Panc1 (cell line): Measurements from ENCODE around the gene DOCK1. TPM values are rescaled to one million over a fixed set of nuclear protein-coding genes. Genes with fewer than 3 reads are reported as not detected.

Source experiments
- ATAC-seq: fragments of 200-7000 bp; cut with Tn5 transposase; 2 replicates; pipeline ENCODE4 v1.9.1; 2020; ENCODE audit warnings: mild to moderate bottlenecking, moderate library complexity
- BruUV-seq: library from RNA; stranded (reverse); fragments of 400-500 nt; replicated peaks from 2 replicates; lab custom pipeline; 2021; lab: Mats Ljungman, UMichigan
- CTCF ChIA-PET: fragments of 300-600 bp; sonication (Branson Sonifier 250); formaldehyde crosslinking; loops from one replicate; lab custom pipeline; 2022; ENCODE audit warnings: antibody characterized with exemption; lab: Charles Lee
- POLR2A ChIA-PET: fragments of 300-600 bp; sonication (Branson Sonifier 250); formaldehyde crosslinking; loops from one replicate; lab custom pipeline; 2022; ENCODE audit warnings: antibody characterized with exemption; lab: Charles Lee
- DNase-seq: peaks from one replicate; pipeline ENCODE4 v3.0.0-alpha.2; 2010; ENCODE audit warnings: low read depth, low spot score
- H3K27ac ChIP-seq: 2 replicates; pipeline ENCODE4 v1.5.1; 2011; ENCODE audit warnings: mild to moderate bottlenecking, low read length, inconsistent platforms
- H3K27me3 ChIP-seq: fragments of 200-500 bp; sonication (Bioruptor generic); 2 replicates; pipeline ENCODE4 v1.6.0; 2014; ENCODE audit warnings: low read length, inconsistent platforms; ENCODE audit not compliant: control insufficient read depth, insufficient read depth
- H3K36me3 ChIP-seq: fragments of 200-500 bp; sonication (Bioruptor generic); 2 replicates; pipeline ENCODE4 v1.5.1; 2014; ENCODE audit warnings: inconsistent platforms, mild to moderate bottlenecking, low read length, moderate library complexity; ENCODE audit not compliant: control insufficient read depth, insufficient read depth
- H3K4me1 ChIP-seq: 2 replicates; pipeline ENCODE4 v1.5.1; 2011; ENCODE audit warnings: inconsistent platforms, mild to moderate bottlenecking, low read length, moderate library complexity; ENCODE audit not compliant: control insufficient read depth, insufficient read depth
- H3K4me3 ChIP-seq, 2 experiments: 2 replicates each; pipeline ENCODE4 v1.5.1; 2011 to 2012; ENCODE audit warnings: low read depth in 2 of 2, low read length in 2 of 2, mild to moderate bottlenecking in 2 of 2, inconsistent platforms in 1 of 2, moderate library complexity in 1 of 2
- H3K9me3 ChIP-seq: fragments of 200-500 bp; sonication (Bioruptor generic); 2 replicates; pipeline ENCODE4 v1.5.1; 2014; ENCODE audit warnings: low read depth, mild to moderate bottlenecking, inconsistent platforms, low read length, moderate library complexity; ENCODE audit not compliant: control insufficient read depth, insufficient read depth
- POLR2AphosphoS5 ChIP-seq: IDR thresholded peaks from 2 replicates; pipeline ENCODE4 v1.6.1; 2012; ENCODE audit warnings: mild to moderate bottlenecking, low read depth, low read length, moderate library complexity
- REST ChIP-seq, 2 experiments: IDR thresholded peaks; 2 replicates each; pipeline ENCODE4 v1.6.1; 2011 to 2012; ENCODE audit warnings: low read depth in 2 of 2, control low read depth in 1 of 2, low read length in 1 of 2, mild to moderate bottlenecking in 1 of 2, moderate library complexity in 1 of 2; ENCODE audit not compliant: insufficient read depth in 1 of 2
- SIN3A ChIP-seq: IDR thresholded peaks from 2 replicates; pipeline ENCODE4 v1.6.1; 2012; ENCODE audit warnings: low read depth, mild to moderate bottlenecking, low read length, moderate library complexity, borderline replicate concordance; ENCODE audit not compliant: insufficient read depth
- TCF7L2 ChIP-seq: IDR thresholded peaks from 2 replicates; pipeline ENCODE4 v1.6.1; 2011; ENCODE audit warnings: mild to moderate bottlenecking, low read depth, low read length, inconsistent platforms
- in situ Hi-C: cut with HindIII; loops from 2 replicates; pipeline ENCODE4 v1.10.0; 2016; ENCODE audit warnings: low sequenced_read_pairs, low pct_unique_long_range_greater_than_20kb
- intact Hi-C: fragments of 100-400 bp; cut with micrococcal nuclease; formaldehyde crosslinking; loops from one replicate; pipeline ENCODE4 v1.10.0; 2022; ENCODE audit not compliant: unreplicated experiment
- total RNA-seq: library from RNA; stranded (reverse); gene quantifications from one replicate; pipeline ENCODE4 v1.2.1, GENCODE V29; 2021; ENCODE audit not compliant: unreplicated experiment
- TF ChIP-seq, protein P1 (sequence below): fragments of 450-650 bp; IDR thresholded peaks from 2 replicates; pipeline ENCODE4 v1.5.1; 2017; ENCODE audit warnings: mild to moderate bottlenecking

DOCK1 gene
- total RNA-seq, 1 experiment from 2014 or later, result 67.6 TPM

DNA sequence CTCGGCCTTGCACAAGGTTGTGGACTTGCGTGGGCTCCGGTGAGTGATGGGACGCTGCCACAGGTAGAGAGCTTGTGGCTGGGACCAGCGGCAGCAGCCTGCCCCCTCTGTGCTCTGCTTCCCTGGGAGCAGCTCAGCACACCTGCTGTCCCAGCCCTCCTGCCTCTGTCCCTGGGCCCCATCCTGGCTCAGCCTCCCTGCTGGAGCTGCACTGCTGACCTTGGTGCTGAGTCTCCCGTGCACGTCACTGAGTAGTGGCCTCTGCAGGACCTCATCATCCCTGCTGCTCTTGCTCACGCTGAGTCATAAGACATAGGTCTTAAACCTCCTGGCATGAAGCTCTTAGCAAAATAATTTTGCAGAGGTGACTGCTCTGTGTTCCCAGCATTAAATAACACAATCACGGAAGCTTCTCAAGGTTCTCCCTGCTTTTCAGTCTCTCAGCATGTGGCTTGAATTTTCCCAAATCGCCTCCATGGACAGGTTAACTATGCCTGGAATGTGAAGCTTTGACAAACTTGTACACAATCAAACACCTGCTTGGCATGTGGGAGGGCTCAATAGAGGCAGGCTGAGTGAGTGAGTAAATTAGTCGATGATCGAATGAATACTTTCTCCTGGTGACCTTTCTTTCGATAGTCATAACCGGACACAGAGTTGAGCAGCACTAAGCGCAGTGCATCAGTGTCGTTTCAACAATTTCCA is 580.1 kb downstream of the DOCK1 start:
- POLR2A ChIA-PET, result no interaction called here
- Histone ChIP-seq H3K27me3 (peaks cover 17% of the 10 kb centered on the region), H3K27ac (no peak overlapping the region), H3K4me1 (no peaks in the 10 kb centered on the region), H3K36me3 (no peaks in the 10 kb centered on the region), H3K9me3 (no peaks in the 10 kb centered on the region), H3K4me3 (no peak overlapping the region)
- in situ Hi-C loops (no loop called here), intact Hi-C loops (loop anchor here (10.0 kb wide), 1 partner anchor 369 kb away; no protein-coding TSS in a partner anchor)
- TF ChIP-seq TCF7L2 (no peak), SIN3A (no peak), POLR2AphosphoS5 (no peak), REST (IDR thresholded peaks at IDR 0.05; ENCODE audit: insufficient read depth in 1 of 2, low read depth in 2 of 2, low read length in 1 of 2) (peak; percentile 54 to 75; a peak in 3 of 4 replicates)
- TF ChIP-seq, protein P1, sequence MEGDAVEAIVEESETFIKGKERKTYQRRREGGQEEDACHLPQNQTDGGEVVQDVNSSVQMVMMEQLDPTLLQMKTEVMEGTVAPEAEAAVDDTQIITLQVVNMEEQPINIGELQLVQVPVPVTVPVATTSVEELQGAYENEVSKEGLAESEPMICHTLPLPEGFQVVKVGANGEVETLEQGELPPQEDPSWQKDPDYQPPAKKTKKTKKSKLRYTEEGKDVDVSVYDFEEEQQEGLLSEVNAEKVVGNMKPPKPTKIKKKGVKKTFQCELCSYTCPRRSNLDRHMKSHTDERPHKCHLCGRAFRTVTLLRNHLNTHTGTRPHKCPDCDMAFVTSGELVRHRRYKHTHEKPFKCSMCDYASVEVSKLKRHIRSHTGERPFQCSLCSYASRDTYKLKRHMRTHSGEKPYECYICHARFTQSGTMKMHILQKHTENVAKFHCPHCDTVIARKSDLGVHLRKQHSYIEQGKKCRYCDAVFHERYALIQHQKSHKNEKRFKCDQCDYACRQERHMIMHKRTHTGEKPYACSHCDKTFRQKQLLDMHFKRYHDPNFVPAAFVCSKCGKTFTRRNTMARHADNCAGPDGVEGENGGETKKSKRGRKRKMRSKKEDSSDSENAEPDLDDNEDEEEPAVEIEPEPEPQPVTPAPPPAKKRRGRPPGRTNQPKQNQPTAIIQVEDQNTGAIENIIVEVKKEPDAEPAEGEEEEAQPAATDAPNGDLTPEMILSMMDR, result no peak
- CTCF ChIA-PET, result interaction anchor here (1.0 kb wide), 1 partner anchor 369 kb away, joined by 3 read pairs; no protein-coding TSS in a partner anchor
- no peak; the same call in 1 of the 2 replicates for ATAC-seq
- DNase-seq, result no peak
- no TSS peak for BruUV-seq

- no peaks in the 10 kb centered on the region for H3K36me3 ChIP-seq
- no TSS peak for BruUV-seq
- H3K27ac ChIP-seq, result no peak overlapping the region
- ChIA-PET POLR2A (no interaction called here), CTCF (interaction anchor here (0.7 kb wide), 1 partner anchor 17 kb away, joined by 4 read pairs; no protein-coding TSS in a partner anchor)
- H3K4me3 ChIP-seq, result no peak overlapping the region
- H3K9me3 ChIP-seq, result no peaks in the 10 kb centered on the region
- no peak for DNase-seq
- ATAC-seq, result no peak
- no peaks in the 10 kb centered on the region for H3K4me1 ChIP-seq
- no peak for TF ChIP-seq SIN3A
- TF ChIP-seq, protein P1, result no peak
- TF ChIP-seq POLR2AphosphoS5, result no peak
- no peak for TF ChIP-seq TCF7L2
- intact Hi-C loops, result loop anchor here (10.0 kb wide), 1 partner anchor 368 kb away; no protein-coding TSS in a partner anchor
- H3K27me3 ChIP-seq, result peaks cover 16% of the 10 kb centered on the region
- in situ Hi-C loops, result no loop called here
Observed at GRCh38 chr10:127486355-127486754, 581.1 kb downstream of the DOCK1 start.
